ENCODE measurements around the gene DAB2IP.

- TF ChIP-seq, protein P1, sequence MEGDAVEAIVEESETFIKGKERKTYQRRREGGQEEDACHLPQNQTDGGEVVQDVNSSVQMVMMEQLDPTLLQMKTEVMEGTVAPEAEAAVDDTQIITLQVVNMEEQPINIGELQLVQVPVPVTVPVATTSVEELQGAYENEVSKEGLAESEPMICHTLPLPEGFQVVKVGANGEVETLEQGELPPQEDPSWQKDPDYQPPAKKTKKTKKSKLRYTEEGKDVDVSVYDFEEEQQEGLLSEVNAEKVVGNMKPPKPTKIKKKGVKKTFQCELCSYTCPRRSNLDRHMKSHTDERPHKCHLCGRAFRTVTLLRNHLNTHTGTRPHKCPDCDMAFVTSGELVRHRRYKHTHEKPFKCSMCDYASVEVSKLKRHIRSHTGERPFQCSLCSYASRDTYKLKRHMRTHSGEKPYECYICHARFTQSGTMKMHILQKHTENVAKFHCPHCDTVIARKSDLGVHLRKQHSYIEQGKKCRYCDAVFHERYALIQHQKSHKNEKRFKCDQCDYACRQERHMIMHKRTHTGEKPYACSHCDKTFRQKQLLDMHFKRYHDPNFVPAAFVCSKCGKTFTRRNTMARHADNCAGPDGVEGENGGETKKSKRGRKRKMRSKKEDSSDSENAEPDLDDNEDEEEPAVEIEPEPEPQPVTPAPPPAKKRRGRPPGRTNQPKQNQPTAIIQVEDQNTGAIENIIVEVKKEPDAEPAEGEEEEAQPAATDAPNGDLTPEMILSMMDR (IDR thresholded peaks at IDR 0.05; ENCODE audit: low read depth, low read length, poor library complexity, severe bottlenecking) = no peak
- TF ChIP-seq EZH2phosphoT487 (IDR thresholded peaks at IDR 0.05; ENCODE audit: borderline replicate concordance, low read length) = no peak
These were observed 22.1 kb downstream of the DAB2IP start for GRCh38 chr9:121673576-121673975.
